Measurements from ENCODE around the gene MAN1C1.
"Not testable (repeated sequence)": the region's sequence is repeated elsewhere in the genome, so short reads cannot be mapped to it uniquely, and the experiment has no call there.

MAN1C1 gene

DNA sequence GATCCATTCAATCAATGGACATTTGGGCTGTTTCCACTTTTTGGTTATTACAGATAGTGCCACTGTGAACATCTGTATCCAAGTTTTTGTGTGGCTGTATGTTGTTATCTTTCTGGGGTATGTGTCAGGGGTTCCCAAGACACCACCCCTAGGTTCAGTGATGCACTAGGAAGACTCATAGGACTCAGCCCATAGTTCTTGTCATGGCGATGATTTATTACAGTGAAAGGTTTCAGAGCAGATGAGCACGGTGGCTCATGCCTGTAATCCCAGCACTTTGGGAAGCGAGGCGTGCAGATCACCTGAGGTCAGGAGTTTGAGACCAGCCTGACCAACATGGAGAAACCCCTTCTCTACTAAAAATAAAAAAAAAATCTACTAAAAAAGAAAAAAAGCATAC is 64.1 kb downstream of the MAN1C1 start:
- no peak for DNase-seq (ENCODE audit: low spot score)

GRCh38 chr1:25682059-25682601 is 65.5 kb downstream of the MAN1C1 start:
- DNase-seq (ENCODE audit: low spot score): no peak

- DNase-seq (ENCODE audit: low spot score): no peak
These were observed 66.6 kb downstream of the MAN1C1 start for GRCh38 chr1:25683177-25683576.

DNA sequence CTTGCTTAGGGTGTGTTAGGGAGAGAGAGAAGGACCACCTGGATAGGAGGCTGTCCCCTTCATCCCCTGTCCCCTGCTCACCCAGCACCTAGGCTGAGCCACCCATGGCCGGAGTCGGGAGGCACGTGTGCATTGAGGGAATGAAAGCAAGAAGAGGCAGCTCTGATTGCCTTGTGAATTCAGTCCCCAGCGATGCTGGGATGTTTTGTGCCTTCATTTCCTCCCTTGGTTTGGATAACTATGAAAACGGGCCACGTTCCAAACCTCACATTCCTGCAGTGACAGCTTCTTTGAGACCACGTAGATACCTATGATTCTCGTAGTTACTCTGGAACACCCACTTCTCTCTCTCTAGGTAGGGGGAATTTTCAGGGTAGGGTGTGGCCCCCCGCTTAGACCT is 67.1 kb downstream of the MAN1C1 start:
- peak; percentile 37 for DNase-seq (ENCODE audit: low spot score)

- DNase-seq (ENCODE audit: low spot score): no peak
These were observed 67.8 kb downstream of the MAN1C1 start for GRCh38 chr1:25684216-25684965.

GRCh38 chr1:25685211-25685750 is 68.7 kb downstream of the MAN1C1 start:
- no peak for DNase-seq (ENCODE audit: low spot score)

- no peak for DNase-seq (ENCODE audit: low spot score)
These were observed 69.5 kb downstream of the MAN1C1 start for GRCh38 chr1:25685938-25686665.

GRCh38 chr1:25687221-25688017 is 70.8 kb downstream of the MAN1C1 start:
- no peak for DNase-seq (ENCODE audit: low spot score)

DNA sequence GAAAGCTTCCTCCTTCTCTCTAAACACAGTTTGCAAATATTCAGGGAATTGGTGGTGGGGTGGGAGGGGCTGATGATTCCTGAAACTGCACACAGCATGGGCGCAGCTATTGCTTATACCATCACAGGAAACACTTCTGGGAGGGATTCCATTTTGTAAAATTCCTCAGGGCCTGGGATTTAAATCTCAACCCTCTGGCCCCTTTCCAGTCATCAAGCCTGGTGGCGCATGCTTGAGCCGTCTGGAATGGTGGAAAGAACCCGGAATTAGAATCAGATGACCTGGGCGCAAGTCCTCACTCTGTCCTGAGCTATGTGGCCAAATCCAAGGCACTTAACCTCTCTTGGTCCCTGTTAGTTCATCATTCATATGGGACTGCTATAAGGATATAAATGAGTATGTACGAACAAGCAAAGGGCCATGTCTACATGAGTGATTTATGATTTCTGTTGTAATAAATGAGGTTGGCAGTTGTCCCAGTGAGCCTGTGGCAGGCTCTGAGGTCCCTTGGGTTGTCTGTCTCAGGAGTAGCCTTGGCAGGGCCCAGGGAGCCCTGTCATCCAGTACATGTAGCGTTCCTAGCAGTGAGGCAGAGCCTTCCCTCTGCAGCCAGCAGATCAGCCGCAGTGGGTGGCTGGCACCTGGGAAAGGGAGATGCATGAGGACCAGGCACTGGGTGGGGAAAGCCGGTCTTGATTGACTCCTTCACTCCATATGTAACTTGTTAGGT is 72.0 kb downstream of the MAN1C1 start:
- peak; percentile 49 for DNase-seq (ENCODE audit: low spot score)

GRCh38 chr1:25689686-25690381 is 73.2 kb downstream of the MAN1C1 start:
- DNase-seq (ENCODE audit: low spot score): no peak

GRCh38 chr1:25690396-25690956 is 73.9 kb downstream of the MAN1C1 start:
- DNase-seq (ENCODE audit: low spot score): no peak

- no peak for DNase-seq (ENCODE audit: low spot score)
These were observed 74.6 kb downstream of the MAN1C1 start for GRCh38 chr1:25691211-25691610.

GRCh38 chr1:25692560-25692959 is 76.0 kb downstream of the MAN1C1 start:
- DNase-seq (ENCODE audit: low spot score): no peak

- DNase-seq (ENCODE audit: low spot score): peak; percentile 69
These were observed 77.8 kb downstream of the MAN1C1 start for GRCh38 chr1:25694167-25695007.

- DNase-seq (ENCODE audit: low spot score): peak; percentile 86
These were observed 78.6 kb downstream of the MAN1C1 start for GRCh38 chr1:25695090-25695770.

GRCh38 chr1:25695771-25696311 is 79.2 kb downstream of the MAN1C1 start:
- peak; percentile 79 for DNase-seq (ENCODE audit: low spot score)

- not testable (repeated sequence) for DNase-seq (ENCODE audit: low spot score)
These were observed 80.1 kb downstream of the MAN1C1 start for GRCh38 chr1:25696643-25697042.

- no peak for DNase-seq (ENCODE audit: low spot score)
These were observed 81.0 kb downstream of the MAN1C1 start for GRCh38 chr1:25697435-25698217.

Data from AG20443 (cell line).